ENCODE measurements around the gene EDRF1.
"Not testable (repeated sequence)": the region's sequence is repeated elsewhere in the genome, so short reads cannot be mapped to it uniquely, and the experiment has no call there.

The EDRF1 gene

DNA sequence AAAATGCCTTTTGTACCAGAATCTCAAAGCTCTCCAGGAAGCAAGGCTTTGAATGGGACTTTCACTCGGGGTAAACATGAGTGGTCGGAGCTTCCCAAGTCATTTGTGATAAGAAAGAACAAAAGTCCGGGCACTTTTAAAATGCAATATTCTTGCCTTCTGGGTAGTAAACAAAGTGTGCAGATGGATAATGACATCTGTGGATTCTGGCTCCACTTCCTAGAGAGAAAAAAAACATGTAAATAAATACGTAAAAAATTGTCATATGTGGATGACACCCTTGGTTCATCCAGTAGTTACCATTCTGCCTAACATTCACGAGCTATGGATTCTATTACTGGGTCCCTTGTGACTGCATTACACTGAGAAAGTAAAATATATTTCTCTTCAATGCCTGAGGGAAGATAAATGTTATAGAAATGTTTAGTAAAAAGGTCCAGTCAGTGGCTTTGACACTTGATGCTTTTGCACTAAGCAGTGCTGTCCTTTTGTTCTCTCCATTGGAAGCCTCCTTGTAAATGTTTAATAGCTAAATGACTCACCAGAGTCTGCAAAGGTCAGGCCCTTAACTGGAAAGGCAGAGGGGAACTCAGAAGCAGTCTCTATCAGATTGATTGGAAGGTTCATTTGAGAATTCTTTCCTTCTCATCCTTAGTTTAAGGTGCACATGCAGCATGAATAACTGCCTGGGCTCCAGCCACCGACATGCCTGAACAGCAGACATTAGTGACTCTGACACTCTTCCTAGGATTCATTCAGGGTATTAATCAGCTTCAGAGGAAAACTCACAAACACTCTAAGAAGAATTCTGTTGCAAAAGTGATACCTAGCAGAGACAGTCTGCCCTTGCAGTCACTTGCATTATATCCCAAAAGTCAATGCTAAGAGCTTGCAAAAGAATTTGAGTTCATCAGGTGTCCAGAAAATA lies 11.7 kb upstream of the EDRF1 start:
- no peak for DNase-seq

DNA sequence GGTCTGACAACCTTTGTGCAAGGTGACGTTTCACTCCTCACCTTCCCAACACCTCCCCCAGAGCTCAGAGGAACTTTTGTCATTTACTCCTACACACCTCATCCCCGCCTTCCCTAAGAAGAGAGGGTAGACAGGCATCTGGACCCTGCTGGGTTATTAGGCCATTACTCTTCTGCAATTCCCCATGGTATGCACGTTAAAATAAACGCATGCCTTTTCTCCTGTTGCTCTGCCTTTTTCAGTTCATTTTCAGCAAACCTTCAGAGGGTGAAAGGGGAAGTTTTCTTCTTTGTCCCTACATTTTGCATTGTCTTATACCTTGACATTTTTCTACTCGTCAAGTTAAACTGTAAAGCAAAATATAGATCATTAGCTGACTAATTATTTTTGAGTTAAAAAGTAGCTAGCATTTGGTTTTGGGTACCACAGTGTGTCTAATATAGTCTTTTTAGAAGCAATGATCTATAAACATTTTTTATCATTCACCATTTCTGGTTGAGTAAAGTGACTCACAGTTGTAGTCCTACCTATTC lies 10.5 kb upstream of the EDRF1 start:
- DNase-seq, result no peak

DNA sequence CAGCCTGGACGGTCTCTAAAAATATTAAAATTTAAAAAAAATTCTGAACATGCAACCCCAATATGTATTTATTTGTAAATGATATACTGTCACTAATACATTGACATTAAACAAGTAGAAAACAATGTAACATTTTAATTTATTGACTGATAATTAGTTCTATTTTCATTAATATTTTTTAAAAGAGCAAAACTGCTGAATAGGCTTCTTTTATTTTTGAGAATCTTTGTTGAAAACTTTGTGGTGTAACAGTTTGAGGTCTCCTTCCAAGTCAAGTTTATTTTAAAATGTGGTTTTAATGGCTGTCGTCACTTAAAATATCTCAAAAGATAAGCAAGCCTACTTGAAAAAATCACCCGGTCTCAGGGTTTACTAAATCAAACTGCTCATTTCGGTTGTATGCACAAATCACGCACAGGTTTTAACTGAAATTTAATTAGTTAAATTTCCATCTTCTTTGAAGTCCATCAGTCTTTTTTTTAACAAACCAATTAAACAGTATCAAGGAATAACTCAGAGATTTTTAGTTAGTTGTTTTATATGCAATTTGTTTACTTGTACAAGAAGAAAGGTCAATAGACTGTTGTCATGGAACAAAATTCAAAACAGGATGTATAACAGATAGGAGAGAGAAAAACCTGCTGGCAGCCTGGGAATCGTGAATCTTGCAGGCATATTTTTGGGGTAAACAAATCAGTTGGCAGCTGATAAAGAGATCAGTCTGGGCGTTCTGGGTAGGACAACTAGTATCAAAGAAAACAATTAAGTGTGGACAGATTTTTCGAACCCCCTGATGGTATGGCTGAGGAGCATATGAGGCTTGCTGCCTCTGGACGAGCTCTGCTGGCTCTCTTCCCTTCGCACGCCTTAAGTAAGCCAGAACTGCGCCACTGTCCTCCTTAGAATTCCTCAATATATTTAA lies 9.7 kb upstream of the EDRF1 start:
- no peak for DNase-seq

DNA sequence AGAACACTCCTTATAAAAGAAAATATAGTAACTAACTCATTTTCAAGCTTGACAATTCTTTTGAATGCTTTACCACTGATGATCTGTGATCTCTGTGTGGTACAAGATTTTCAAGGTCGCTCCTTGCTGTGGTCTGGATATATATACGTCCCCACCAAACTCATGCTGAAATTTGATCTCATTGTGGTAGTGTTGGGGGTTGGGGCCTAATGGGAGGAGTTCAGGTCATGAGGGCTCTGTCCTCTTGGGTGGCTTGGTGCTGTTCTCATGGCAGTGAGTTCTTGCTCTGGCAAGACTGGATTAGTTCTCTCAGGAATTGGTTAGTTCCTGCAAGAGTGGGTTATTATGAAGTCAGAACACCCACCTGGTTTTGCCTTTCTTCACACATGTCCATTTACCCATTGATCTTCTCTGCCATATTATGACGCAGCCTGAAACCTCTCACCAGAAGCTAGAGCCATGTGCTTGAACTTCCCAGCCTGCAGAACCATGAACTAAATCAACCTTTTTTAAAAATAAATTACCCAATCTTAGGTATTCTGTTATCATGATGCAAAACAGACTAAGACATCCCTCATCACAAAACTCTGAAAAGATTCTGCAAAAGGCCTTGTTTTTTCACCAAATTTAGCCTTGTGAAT lies 8.3 kb upstream of the EDRF1 start:
- no peak for DNase-seq

DNA sequence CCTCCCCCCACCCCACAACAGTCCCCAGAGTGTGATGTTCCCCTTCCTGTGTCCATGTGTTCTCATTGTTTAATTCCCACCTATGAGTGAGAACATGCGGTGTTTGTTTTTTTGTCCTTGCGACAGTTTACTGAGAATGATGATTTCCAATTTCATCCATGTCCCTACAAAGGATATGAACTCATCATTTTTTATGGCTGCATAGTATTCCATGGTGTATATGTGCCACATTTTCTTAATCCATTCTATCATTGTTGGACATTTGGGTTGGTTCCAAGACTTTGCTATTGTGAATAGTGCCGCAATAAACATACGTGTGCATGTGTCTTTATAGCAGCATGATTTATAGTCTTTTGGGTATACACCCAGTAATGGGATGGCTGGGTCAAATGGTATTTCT lies 4.8 kb upstream of the EDRF1 start:
- DNase-seq, result not testable (repeated sequence)

DNA sequence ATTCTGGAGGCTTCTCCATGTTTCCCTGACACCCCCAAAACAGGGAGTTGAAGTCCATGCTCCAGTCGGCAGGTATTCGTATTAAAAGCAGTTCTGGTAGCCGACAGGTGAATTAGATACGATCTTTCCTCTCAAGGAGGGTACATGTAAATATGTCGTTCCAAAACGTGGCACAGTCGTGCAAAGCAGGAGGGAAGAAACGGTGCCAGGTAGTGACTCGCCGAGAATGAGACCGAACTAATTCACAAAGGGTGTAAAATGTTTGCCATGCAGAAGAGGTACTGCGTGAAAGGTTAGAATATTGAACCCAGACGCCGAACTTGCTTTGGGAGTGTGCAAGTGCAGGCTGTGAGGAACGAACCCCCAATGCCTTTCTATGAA lies 483 bp downstream of the EDRF1 start:
- no peak for DNase-seq

DNA sequence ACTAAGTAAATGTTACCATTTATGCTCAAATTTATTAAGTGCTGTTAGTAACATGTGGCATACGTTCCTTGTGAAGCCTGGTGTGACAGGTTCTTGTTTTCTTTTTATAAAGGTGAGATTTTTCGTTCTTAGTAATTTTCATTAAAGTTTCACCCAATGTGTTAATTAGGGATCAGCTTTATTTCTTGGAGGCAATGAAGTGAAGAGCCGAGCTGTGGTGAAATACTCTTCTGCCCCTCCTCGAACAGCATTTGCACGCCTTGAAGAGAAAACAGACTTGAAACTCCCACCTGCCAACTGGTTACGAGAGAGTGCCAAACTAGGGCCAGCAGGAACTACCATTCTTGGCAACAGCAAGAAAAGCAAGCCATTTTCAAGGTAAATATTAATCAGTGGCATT lies 1.5 kb downstream of the EDRF1 start:
- no peak for DNase-seq

DNA sequence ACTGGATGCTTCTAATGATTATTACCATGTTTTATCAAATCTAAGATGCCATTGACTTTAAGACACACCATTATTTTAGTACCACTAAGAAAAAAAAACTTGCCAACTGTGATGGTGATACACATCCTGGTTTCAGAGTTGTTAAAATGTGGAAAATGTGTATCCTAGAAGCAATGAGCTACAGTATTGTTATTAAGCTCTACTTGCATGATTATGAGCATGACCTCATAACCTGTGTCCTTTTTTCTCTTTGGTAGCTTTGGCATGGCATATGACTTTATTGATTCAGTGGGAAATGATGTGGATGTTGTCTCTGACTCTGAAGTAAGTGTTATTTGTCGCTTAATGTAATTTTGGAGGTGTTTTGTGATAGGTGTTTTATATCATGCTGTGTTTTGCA lies 3.3 kb downstream of the EDRF1 start:
- DNase-seq, result no peak

DNA sequence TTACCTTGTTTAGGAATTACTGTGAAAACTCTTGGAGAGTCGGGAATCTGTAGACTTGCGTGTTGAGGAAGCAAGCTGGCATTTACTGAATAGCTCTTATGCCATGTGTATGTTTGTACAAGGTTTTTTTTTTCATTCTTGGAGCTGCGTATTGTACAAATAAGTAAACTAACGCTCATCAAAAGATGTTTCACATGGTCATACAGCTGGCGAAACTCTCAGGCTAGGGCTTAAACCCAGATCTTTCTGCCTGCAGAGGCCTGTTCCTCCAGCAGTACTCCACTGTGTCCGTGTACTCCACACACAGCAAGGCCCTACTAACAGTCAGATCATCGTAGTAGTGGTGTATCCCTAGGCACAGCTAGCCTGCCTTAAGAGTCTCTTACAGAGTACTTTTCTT lies 7.4 kb downstream of the EDRF1 start:
- DNase-seq, result no peak

DNA sequence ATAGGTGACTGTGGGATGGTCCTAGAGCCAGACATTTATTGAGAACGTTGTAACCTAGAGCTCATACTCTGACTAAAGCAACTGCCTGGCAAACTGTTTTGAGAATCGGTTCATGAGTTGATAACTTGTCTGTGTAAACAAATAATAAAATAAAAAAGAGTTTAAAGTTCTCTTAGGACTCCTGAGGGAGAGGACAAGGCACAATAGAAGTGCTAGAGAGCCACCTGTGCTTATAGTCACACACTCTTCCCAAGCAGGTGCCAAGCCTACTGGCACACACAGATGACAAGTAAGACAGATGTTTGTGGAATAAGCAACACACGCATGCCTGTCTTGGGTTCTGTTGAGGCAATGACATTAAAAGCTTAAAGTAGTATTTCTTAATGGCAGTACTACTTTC lies 7.9 kb downstream of the EDRF1 start:
- no peak for DNase-seq

DNA sequence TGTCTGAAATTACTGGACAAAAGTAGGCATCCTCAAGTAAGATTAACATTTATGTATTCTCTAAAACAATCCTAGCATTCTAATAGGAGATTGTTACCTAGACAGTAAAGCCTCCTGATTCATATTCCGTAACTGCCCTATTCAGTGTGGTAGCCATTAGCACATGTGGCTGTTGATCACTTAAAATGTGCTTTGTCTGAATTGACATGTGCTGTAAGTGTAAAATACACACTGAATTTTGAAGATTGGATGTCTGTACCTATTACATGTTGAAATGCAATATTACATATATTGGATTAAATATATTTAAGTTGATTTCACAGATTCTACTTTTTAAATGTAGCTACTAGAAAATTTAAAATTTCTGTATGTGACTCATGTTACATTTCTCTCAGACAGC lies 14.6 kb downstream of the EDRF1 start:
- DNase-seq, result no peak

DNA sequence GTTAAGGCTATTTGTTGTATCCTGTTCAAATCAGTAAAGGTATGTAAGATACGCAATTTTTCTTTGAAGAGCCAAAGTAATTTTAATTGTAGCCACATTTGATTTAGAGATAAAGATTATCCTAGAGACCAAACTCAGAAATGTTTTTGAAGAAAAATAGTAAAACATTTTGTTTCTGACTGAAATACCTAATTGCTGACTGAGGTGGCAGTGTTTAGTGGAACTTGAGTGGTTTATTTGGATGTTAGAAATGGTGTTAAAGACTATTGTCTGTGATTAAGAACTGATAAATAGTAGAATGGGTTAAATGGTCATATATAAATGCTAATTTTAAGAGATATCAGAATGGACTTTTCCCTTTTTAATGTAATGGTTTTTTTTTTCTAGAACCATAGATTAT lies 15.3 kb downstream of the EDRF1 start:
- DNase-seq, result no peak

DNA sequence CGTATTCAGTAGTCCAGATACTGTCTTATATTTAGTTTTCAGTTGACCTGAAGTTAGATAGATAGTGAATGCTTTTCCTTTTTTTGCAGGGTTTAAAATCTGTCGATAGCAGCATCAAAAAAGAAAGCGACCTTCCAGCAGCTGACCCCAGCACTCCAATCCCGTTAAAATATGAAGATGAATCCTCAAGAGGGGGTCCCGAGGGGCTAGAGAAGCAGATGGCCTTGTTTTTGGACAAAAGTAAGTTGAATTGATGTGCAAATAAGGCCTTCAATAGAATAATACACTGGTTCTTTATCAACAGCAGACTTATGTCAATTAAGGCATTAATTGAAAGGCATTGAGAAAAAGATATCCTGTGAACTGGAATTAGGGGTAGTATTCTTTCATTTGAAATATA lies 18.7 kb downstream of the EDRF1 start:
- no peak for DNase-seq

DNA sequence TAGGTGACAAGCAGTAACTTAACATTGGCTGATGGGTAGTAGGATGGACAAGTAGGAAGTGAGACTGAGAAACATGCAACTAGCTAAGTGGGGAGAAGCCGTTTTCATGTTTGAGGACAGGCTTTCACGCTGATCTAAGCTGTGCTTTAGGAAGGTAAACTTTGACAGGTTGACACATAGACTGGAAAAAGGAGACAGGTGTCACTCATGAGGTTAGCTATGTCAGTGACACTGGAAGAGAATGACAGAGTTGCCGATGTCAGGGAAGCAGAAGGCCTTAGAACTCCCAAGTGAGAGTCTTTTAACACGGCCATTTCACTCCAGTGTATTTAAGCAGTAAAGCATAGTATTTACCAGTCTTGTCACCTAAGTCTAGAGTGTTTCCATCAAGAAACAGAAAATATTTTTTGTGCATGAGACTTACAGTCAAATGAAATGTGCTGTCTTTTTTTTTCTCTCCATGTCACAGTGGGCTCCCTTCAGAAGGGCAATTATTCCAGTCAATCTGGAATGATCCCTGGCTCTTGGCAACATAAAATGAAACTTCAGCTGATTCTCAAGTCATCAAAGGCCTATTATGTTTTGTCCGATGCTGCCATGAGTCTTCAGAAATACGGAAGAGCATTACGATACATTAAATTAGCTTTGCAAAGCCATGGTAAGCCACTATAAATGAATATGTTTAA lies 20.6 kb downstream of the EDRF1 start:
- no peak for DNase-seq

DNA sequence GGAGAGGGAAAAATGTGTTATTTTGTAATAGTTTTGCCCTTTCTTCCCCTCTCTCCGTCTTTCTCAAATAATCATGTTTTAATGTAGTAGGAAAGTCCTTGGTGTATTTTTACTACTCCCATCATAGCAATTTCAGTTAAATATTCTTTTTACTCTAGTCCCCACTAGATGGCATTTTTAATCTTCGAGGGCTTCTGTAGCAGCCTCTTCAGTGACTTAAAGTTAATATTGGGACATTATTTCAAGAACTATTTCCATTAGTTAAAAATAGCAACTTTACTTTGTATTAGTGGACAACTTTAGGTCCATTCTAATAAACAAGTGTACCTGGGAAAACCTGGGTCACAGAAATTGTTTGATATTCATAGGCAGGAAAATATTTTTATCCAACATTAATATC lies 23.0 kb downstream of the EDRF1 start:
- no peak for DNase-seq

DNA sequence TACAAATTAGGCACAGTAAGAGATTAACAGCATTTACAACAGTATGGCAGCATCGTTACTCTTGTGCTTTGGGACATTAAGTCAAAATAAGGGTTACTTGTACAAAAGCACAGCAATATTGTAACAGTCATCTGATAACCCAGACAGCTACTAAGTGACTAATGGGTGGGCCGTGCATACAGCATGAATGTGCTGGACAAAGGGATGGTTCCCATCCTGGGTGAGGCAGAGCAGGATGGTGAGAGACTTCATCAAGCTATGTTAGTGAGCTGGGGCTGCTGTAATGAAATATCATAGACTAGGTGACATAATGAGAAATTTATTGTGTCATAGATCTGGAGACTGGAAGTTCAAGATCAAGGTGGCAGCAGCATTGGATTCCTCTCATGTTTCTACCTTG lies 25.4 kb downstream of the EDRF1 start:
- DNase-seq, result no peak

DNA sequence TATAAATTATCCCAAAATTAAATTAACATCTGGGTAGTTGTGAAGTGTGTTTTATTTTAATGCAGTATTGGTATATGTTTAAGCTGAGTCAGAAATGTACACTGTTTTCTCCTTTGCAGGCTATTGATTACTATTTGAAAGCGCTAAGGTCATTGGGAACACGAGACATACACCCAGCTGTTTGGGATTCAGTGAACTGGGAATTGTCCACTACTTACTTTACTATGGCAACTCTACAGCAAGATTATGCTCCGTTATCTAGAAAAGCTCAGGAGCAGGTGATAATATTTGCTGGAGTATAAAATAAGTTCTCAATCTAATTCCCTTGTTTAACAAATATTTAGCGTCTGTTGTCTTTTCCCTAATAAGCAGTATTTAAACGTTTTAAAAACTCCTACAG lies 27.9 kb downstream of the EDRF1 start:
- no peak for DNase-seq

DNA sequence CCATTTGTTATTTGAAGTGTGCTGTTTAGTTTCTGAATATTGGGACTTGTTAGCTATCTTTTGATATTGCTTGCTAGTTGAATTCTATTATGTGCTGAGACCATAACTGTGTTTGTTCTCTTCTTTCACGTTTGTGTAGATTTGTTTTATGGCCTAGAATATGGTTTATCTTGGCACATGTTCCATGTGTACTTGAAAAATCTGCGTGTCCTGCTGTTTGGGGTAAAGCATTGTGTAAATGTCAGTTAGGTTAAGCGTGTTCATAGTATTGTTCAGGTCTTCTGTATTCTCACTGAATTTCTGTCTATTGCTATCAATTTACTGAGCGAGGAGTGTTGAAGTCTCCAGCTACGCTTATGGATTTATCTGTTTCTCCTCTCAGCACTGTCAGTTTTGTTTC lies 36.7 kb downstream of the EDRF1 start:
- DNase-seq, result no peak

DNA sequence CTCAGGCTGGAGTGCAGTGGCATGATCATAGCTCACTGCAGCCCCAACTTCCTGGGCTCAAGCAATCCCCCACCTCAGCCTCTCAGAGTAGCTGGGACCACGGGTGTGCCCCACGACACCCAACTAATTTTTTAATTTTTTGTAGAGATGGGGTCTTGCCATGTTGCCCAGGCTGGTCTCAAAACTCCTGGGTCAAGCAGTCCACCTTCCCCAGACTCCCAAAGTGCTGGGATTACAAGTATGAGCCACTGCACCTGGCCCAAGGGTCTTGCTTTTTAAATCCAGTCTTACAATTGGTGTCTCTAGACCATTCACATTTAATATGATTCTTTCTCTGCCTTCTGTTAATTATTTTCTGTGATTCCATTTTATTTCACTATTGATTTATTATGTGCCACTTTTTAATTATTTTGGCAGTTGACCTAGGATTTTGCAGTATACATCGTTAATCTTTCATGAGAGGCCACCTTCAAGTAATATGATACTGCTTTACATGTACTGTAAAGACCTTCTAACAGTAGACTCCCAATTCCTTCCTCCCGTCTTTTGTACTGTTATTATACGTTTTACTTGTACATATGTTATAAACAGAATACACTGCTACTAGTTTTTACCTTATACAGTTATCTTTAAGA lies 37.5 kb downstream of the EDRF1 start:
- no peak for DNase-seq

DNA sequence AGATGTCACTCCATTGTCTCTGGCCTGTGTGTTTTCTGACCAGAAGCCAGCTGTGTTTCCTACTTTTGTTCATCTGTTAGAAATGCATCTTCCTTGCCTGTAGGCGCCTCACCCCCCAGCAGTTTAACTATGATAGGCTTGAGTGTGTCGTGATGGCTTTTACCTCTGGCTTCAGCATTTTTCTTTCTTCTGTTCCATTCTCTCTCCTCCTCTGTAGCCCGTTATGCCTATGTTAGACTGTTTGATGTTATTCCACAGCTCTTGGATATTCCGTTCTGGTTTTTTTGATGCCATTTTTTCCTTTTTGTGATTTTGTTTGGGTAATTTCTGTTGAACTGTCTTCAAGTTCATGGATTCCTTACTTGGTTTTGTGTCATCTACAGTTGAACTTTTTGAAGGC lies 38.2 kb downstream of the EDRF1 start:
- no peak for DNase-seq

DNA sequence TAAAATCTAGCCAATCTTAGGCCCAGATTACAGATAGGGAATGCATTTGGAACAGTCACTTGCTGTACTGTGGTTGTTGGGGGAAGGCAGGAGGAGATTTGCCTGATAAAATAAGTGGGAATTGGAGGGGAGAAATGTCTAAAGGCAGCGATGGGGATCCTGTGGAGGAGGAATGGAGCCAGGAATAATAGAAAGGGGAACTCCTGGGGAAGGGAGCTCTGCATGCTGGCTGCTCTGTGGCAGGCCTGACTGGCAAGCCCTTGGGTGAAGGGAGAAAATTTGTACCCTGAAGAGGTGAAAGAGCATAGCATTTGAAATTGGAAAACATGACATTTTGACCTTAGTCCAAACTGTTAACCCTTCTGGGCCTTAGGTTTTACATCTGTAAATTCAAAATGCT lies 42.5 kb downstream of the EDRF1 start:
- DNase-seq, result no peak

All from amniotic stem cell (primary cell).